GM12878 (cell line): ENCODE measurements around the gene ELOA. TPM values are rescaled to one million over a fixed set of nuclear protein-coding genes. Genes with fewer than 3 reads are reported as not detected.
A peak's percentile ranks its signal among the peaks of the same experiment; 100 is the strongest.

Experiments used
- ATAC-seq: fragments of 200-7000 bp; cut with Tn5 transposase; 3 replicates; pipeline ENCODE4 v1.9.1; 2020; ENCODE audit warnings: mild to moderate bottlenecking, moderate library complexity
- BruUV-seq: library from RNA; stranded (reverse); fragments of 400-500 nt; replicated peaks from 2 replicates; lab custom pipeline; 2021; lab: Mats Ljungman, UMichigan
- CTCF ChIA-PET: fragments of 300-600 bp; sonication (Branson Sonifier 250); formaldehyde crosslinking; extraction: SDS; loops from one replicate; lab custom pipeline; 2021; ENCODE audit warnings: inconsistent platforms; lab: Yijun Ruan, JAX
- POLR2A ChIA-PET: fragments of 350-600 bp; formaldehyde crosslinking; extraction: SDS; loops from one replicate; lab custom pipeline; 2021; ENCODE audit warnings: inconsistent platforms; lab: Charles Lee
- RAD21 ChIA-PET: fragments of 300-600 bp; sonication (Branson Sonifier 250); formaldehyde crosslinking; loops from one replicate; lab custom pipeline; 2023; ENCODE audit warnings: antibody characterized with exemption; ENCODE audit not compliant: unreplicated experiment; lab: Charles Lee
- SMC1A ChIA-PET: fragments of 300-600 bp; sonication (Branson Sonifier 250); formaldehyde crosslinking; loops from one replicate; lab custom pipeline; 2023; ENCODE audit not compliant: unreplicated experiment, uncharacterized antibody; lab: Charles Lee
- DNase-seq: peaks from one replicate; pipeline ENCODE4 v3.0.0-alpha.2; 2011; ENCODE audit warnings: low read depth, low spot score
- FAIRE-seq: peaks from 3 replicates; lab custom pipeline; 2011; peaks lifted over from hg19 to GRCh38; lab: Jason Lieb, UNC
- H2AFZ ChIP-seq: 2 replicates; pipeline ENCODE4 v1.6.0; 2011; ENCODE audit warnings: low read depth, low read length, control low read depth; ENCODE audit not compliant: control insufficient read depth
- H3K27ac ChIP-seq: 2 replicates; pipeline ENCODE4 v1.5.1; 2011; ENCODE audit warnings: control low read depth; ENCODE audit not compliant: control insufficient read depth, insufficient read depth
- H3K27me3 ChIP-seq, 2 experiments: replicated peaks in 1 of 2; 2 replicates each; pipeline versions ENCODE4 v1.6.0 to v1.6.1; 2011; ENCODE audit warnings: low read length in 1 of 2; ENCODE audit not compliant: control insufficient read depth in 2 of 2, insufficient read depth in 2 of 2
- H3K36me3 ChIP-seq, 2 experiments: 2 replicates each; pipeline ENCODE4 v1.5.1; 2011; ENCODE audit warnings: low read length in 1 of 2; ENCODE audit not compliant: control insufficient read depth in 2 of 2, insufficient read depth in 2 of 2
- H3K4me1 ChIP-seq: 2 replicates; pipeline ENCODE4 v1.6.1; 2011; ENCODE audit warnings: mild to moderate bottlenecking, low read length, moderate library complexity, mixed read lengths; ENCODE audit not compliant: control insufficient read depth, insufficient read depth
- H3K4me2 ChIP-seq: 2 replicates; pipeline ENCODE4 v1.6.0; 2011; ENCODE audit warnings: control low read depth; ENCODE audit not compliant: control insufficient read depth, insufficient read depth
- H3K4me3 ChIP-seq: fragments of 200-600 bp; sonication (generic); 2 replicates; pipeline ENCODE4 v1.5.1; 2016
- H3K79me2 ChIP-seq: 2 replicates; pipeline ENCODE4 v1.6.0; 2011; ENCODE audit warnings: low read length; ENCODE audit not compliant: control insufficient read depth, insufficient read depth
- H3K9ac ChIP-seq: 2 replicates; pipeline ENCODE4 v1.8.0; 2011; ENCODE audit warnings: low read length, control low read depth, mixed read lengths; ENCODE audit not compliant: control insufficient read depth, insufficient read depth
- H3K9me3 ChIP-seq: replicated peaks from 3 replicates; pipeline ENCODE4 v1.5.1; 2011; ENCODE audit warnings: mild to moderate bottlenecking, low read length; ENCODE audit not compliant: control insufficient read depth, insufficient read depth
- H4K20me1 ChIP-seq: 2 replicates; pipeline ENCODE4 v1.6.0; 2011; ENCODE audit not compliant: control insufficient read depth, insufficient read depth
- BCLAF1 ChIP-seq: fragments of 450-650 bp; IDR thresholded peaks from 2 replicates; pipeline ENCODE4 v1.6.1; 2017; ENCODE audit warnings: antibody characterized with exemption, mild to moderate bottlenecking, moderate library complexity
- CBFB ChIP-seq: IDR thresholded peaks from 2 replicates; pipeline ENCODE4 v1.6.1; 2016; ENCODE audit warnings: antibody characterized with exemption, low read depth
- CREB1 ChIP-seq: IDR thresholded peaks from 2 replicates; pipeline ENCODE4 v1.6.1; 2012; ENCODE audit warnings: low read depth, mild to moderate bottlenecking, inconsistent platforms
- CTCF ChIP-seq, 3 experiments: IDR thresholded peaks in 2 of 3; conservative IDR thresholded peaks in 1 of 3; 2 replicates each; pipeline ENCODE4 v1.5.1; 2011; ENCODE audit warnings: low read depth in 3 of 3, low read length in 3 of 3, mild to moderate bottlenecking in 3 of 3, control low read depth in 2 of 3, moderate library complexity in 2 of 3, inconsistent platforms in 1 of 3, mixed read lengths in 1 of 3; ENCODE audit not compliant: control insufficient read depth in 2 of 3, insufficient read depth in 1 of 3; ENCODE audit errors: extremely low read depth in 1 of 3
- EED ChIP-seq: sonication (generic); IDR thresholded peaks from 2 replicates; pipeline ENCODE4 v1.6.1; 2016; ENCODE audit warnings: antibody characterized with exemption, low read depth
- EGR1 ChIP-seq, 2 experiments: IDR thresholded peaks; 1 replicate in 1 of 2; 2 replicates in 1 of 2; pipeline ENCODE4 v1.6.1; 2011 to 2012; ENCODE audit warnings: low read depth in 2 of 2, low read length in 2 of 2, borderline replicate concordance in 1 of 2, mild to moderate bottlenecking in 1 of 2, moderate library complexity in 1 of 2
- ESRRA ChIP-seq: IDR thresholded peaks from 2 replicates; pipeline ENCODE4 v1.6.1; 2012; ENCODE audit warnings: mild to moderate bottlenecking, low read length, improper control_type of control experiment
- MTA2 ChIP-seq: fragments of 450-650 bp; IDR thresholded peaks from 2 replicates; pipeline ENCODE4 v1.6.1; 2016; ENCODE audit warnings: low read depth, mild to moderate bottlenecking, moderate library complexity
- PKNOX1 ChIP-seq: fragments of 450-650 bp; IDR thresholded peaks from 2 replicates; pipeline ENCODE4 v1.6.1; 2016; ENCODE audit warnings: mild to moderate bottlenecking
- SIN3A ChIP-seq: IDR thresholded peaks from 2 replicates; pipeline ENCODE4 v1.6.1; 2012; ENCODE audit warnings: low read depth, low read length, improper control_type of control experiment
- SMC3 ChIP-seq: IDR thresholded peaks from 2 replicates; pipeline ENCODE4 v1.6.1; 2011; ENCODE audit warnings: low read length, improper control_type of control experiment, borderline replicate concordance
- SRF ChIP-seq, 2 experiments: IDR thresholded peaks; 2 replicates each; pipeline ENCODE4 v1.6.1; 2011; ENCODE audit warnings: low read depth in 2 of 2, low read length in 2 of 2, mild to moderate bottlenecking in 1 of 2, moderate library complexity in 1 of 2
- TAF1 ChIP-seq: IDR thresholded peaks from 2 replicates; pipeline ENCODE4 v1.6.1; 2011; ENCODE audit warnings: mild to moderate bottlenecking, low read depth, low read length, borderline replicate concordance
- ZZZ3 ChIP-seq: IDR thresholded peaks from 2 replicates; pipeline ENCODE4 v1.6.1; 2011; ENCODE audit warnings: low read depth; ENCODE audit not compliant: control insufficient read depth, insufficient read length
- WGBS: methylation state at CpG from one replicate; pipeline ENCODE4 v1.1.6; 2016; ENCODE audit warnings: low lambda C conversion rate; ENCODE audit not compliant: insufficient replicate concordance, insufficient coverage; ENCODE audit errors: missing lambda C conversion rate; 5-methylcytosine and 5-hydroxymethylcytosine counted together
- in situ Hi-C: fragments of 300-500 bp; cut with MboI; formaldehyde crosslinking; loops from 9 replicates; pipeline ENCODE4 v1.14.3; 2018; ENCODE audit warnings: mixed read lengths
- intact Hi-C: fragments of 100-400 bp; cut with micrococcal nuclease; formaldehyde crosslinking; loops from one replicate; pipeline ENCODE4 v1.14.2; 2022; ENCODE audit not compliant: unreplicated experiment
- polyA plus RNA-seq, 11 experiments: library from polyadenylated mRNA; depleted of rRNA in 4 of 11; unstranded in 6 of 11; stranded (reverse) in 5 of 11; fragments of >200 nt; fragmentation: Nextera tagmentation in 4 of 11; fragmentation: Illumina TruSeq in 1 of 11; extraction: Ambion mirVana in 4 of 11; extraction: Trizol in 1 of 11; gene quantifications; 1 replicate in 1 of 11; 2 replicates in 10 of 11; pipeline versions ENCODE4 v1.2.1 to v1.2.3, GENCODE V29; 2011 to 2016; ENCODE audit warnings: inconsistent platforms in 2 of 11, missing spikeins in 2 of 11, low read depth in 1 of 11
- total RNA-seq, 4 experiments: library from RNA; depleted of rRNA in 3 of 4; stranded (reverse); fragments of >200 nt in 3 of 4; fragmentation: Illumina TruSeq in 1 of 4; extraction: Trizol in 1 of 4; gene quantifications; 2 replicates each; pipeline versions ENCODE4 v1.2.1 to v1.2.3, GENCODE V29; 2013 to 2021

ELOA gene
- total and polyA plus RNA-seq, 10 of the 15 experiments (the other 5 are each of a cell fraction or from before 2014, with no cell fraction given): 20.1 to 63.6 (median 39.8) TPM

GRCh38 chr1:23732363-23733224, 10.7 kb upstream of the ELOA start:
- RAD21 ChIA-PET: no interaction called here

More at GRCh38 chr1:23732363-23733224, 10.7 kb upstream of the ELOA start:
- no peak for FAIRE-seq
- H3K4me1 ChIP-seq: peaks cover 42% of the 10 kb centered on the region
- H3K27me3 ChIP-seq: no peaks in the 10 kb centered on the region
- in situ Hi-C loops (no loop called here), intact Hi-C loops (no loop called here)
- CTCF ChIA-PET: interaction anchor here (0.8 to 1.2 kb wide), 2 partner anchors 15 to 41 kb away, joined by 3 to 4 read pairs; partner anchors contain the start of gene RPL11
- no peaks in the 10 kb centered on the region for H3K36me3 ChIP-seq
- DNase-seq: no peak
- SMC1A ChIA-PET: no interaction called here
- no peak overlapping the region for H3K4me3 ChIP-seq
- no peaks in the 10 kb centered on the region for H4K20me1 ChIP-seq
- H2AFZ ChIP-seq: no peak overlapping the region
- H3K79me2 ChIP-seq: no peaks in the 10 kb centered on the region; the same call in 1 of the 2 replicates
- no peak overlapping the region for H3K9ac ChIP-seq
- TF ChIP-seq ESRRA: no peak
- no peak for TF ChIP-seq SRF (IDR thresholded peaks at IDR 0.05; ENCODE audit: low read depth in 2 of 2, low read length in 2 of 2)
- TF ChIP-seq CTCF (IDR thresholded peaks at IDR 0.05 in 2 of 3, conservative IDR thresholded peaks at IDR 0.05 in 1 of 3; ENCODE audit: control insufficient read depth in 2 of 3, extremely low read depth in 1 of 3, insufficient read depth in 1 of 3, low read depth in 3 of 3, low read length in 3 of 3): no peak
- TF ChIP-seq SIN3A: no peak
- TF ChIP-seq BCLAF1: no peak
- no peak for TF ChIP-seq PKNOX1
- no peak for TF ChIP-seq TAF1
- no peak for TF ChIP-seq MTA2
- no peak for TF ChIP-seq CBFB
- TF ChIP-seq ZZZ3: no peak
- TF ChIP-seq EGR1 (IDR thresholded peaks at IDR 0.05; ENCODE audit: borderline replicate concordance in 1 of 2, low read depth in 2 of 2, low read length in 2 of 2): no peak
- TF ChIP-seq CREB1: no peak
- no peak for TF ChIP-seq EED
- no peak for TF ChIP-seq SMC3
- no peak for ATAC-seq
- WGBS: 98% methylated on average over 10 of the region's 10 CpGs
- no peak overlapping the region for H3K4me2 ChIP-seq
- POLR2A ChIA-PET: interaction anchor here (0.6 to 1.2 kb wide), 2 partner anchors 14 to 35 kb away, joined by 3 read pairs; no protein-coding TSS in a partner anchor
- peak overlapping the region; percentile 37 for H3K27ac ChIP-seq
- H3K9me3 ChIP-seq: no peaks in the 10 kb centered on the region
- no TSS peak for BruUV-seq
